ENCODE results near the gene NFASC.

DNA sequence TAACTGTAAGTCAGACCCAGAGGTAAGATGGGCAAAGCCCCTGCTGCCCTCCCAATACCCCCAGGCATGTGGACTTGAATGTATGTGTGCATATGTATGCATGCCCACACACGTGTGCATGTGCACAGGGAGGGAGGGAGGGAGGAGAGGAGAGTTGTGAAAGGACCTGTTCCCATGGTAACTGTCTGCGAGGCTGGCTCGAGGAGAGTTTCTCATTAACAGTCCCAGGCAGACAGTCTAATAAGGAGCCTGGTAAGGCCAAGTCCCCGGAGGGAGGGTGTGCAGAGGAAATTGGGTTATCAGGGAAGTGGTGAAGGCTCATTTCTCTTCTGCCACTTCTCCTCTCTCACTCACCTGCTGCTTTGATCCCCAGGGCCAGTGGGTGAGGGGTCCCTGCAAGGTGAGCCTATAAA is 74.9 kb downstream of the NFASC start:
- TF ChIP-seq CTCF (IDR thresholded peaks at IDR 0.05) = no peak
- TF ChIP-seq, protein P1, sequence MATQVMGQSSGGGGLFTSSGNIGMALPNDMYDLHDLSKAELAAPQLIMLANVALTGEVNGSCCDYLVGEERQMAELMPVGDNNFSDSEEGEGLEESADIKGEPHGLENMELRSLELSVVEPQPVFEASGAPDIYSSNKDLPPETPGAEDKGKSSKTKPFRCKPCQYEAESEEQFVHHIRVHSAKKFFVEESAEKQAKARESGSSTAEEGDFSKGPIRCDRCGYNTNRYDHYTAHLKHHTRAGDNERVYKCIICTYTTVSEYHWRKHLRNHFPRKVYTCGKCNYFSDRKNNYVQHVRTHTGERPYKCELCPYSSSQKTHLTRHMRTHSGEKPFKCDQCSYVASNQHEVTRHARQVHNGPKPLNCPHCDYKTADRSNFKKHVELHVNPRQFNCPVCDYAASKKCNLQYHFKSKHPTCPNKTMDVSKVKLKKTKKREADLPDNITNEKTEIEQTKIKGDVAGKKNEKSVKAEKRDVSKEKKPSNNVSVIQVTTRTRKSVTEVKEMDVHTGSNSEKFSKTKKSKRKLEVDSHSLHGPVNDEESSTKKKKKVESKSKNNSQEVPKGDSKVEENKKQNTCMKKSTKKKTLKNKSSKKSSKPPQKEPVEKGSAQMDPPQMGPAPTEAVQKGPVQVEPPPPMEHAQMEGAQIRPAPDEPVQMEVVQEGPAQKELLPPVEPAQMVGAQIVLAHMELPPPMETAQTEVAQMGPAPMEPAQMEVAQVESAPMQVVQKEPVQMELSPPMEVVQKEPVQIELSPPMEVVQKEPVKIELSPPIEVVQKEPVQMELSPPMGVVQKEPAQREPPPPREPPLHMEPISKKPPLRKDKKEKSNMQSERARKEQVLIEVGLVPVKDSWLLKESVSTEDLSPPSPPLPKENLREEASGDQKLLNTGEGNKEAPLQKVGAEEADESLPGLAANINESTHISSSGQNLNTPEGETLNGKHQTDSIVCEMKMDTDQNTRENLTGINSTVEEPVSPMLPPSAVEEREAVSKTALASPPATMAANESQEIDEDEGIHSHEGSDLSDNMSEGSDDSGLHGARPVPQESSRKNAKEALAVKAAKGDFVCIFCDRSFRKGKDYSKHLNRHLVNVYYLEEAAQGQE (IDR thresholded peaks at IDR 0.05; ENCODE audit: insufficient read depth in 1 of 2, low read depth in 2 of 2, low read length in 1 of 2) = no peak
